Astrocyte (in vitro differentiated cells and primary cell): Measurements from ENCODE around the gene ENTPD2.

ENCODE experiments used
- CTCF ChIP-seq: IDR thresholded peaks from 2 replicates; pipeline ENCODE4 v1.5.1; 2011; ENCODE audit warnings: low read depth, mild to moderate bottlenecking, inconsistent platforms, low read length, moderate library complexity; ENCODE audit not compliant: insufficient read depth
- EZH2 ChIP-seq: IDR thresholded peaks from 2 replicates; pipeline ENCODE4 v1.6.1; 2012; ENCODE audit warnings: mild to moderate bottlenecking, low read length, inconsistent platforms; ENCODE audit not compliant: insufficient read depth

DNA sequence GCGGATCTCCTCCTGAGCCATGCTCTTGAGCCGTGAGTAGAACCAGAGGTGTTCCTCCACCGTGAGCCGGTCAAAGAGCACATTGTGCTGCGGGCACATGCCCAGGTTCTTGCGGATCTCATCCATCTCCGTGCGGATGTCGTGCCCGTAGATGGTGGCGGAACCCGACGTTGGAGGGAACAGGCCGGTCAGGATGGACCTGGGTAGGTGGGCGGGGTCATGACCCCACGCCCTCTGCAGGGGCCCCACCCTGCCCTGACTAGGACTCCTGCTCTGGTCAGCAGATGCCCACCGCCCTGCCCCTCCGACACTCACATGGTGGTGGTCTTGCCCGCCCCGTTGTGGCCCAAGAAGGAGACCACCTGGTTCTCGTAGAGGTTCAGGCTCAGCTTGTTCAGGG, 37.9 kb downstream of the ENTPD2 start:
- TF ChIP-seq CTCF = no peak
- TF ChIP-seq EZH2 = no peak
